SK-MEL-5 (cell line): Measurements from ENCODE around the gene GUK1. TPM values are rescaled to one million over a fixed set of nuclear protein-coding genes. Genes with fewer than 3 reads are reported as not detected.

Source experiments
- DNase-seq: peaks from one replicate; pipeline ENCODE4 v3.0.0-alpha.2; 2016; ENCODE audit warnings: low read depth, low spot score
- in situ Hi-C: cut with HindIII; loops from 2 replicates; pipeline ENCODE4 v1.10.0; 2016; ENCODE audit warnings: low sequenced_read_pairs, high pct_unique_total_duplicates, low pct_unique_long_range_greater_than_20kb
- total RNA-seq: library from RNA; depleted of rRNA; stranded (reverse); fragments of >200 nt; shearing (Covaris generic); gene quantifications from 2 replicates; pipeline ENCODE4 v1.2.3, GENCODE V29; 2014

GUK1 gene
- total RNA-seq, 1 experiment from 2014 or later = 198 TPM

DNA sequence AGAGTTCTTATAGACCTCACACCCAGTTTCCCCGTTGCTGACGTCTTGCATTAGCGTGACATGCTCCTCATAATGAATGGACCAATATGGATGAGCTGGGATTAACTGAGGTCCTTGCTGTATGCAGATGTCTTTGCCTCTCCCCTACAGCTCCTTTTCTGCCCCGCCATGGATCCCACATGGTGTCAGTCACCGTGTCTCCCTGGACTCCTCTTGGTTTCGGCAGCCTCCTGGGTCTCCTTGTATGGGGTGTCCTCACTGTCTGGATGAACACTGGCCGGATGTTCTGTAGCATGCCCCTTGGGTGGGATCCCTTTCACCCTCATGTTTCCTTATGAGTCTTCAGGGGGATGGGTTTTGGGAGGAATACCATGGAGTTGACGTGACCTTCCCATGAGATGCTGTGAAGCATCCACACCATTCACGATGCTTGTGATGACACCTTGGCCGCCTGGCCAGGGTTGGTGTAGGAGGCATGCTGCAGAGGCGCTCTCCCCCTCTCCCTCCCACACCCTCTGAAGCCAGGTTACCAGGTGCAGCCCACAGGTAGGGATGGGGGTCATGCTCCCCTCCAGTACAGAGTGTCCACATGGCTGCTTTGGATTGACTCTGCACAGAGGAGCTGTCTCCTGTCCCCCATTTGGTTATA is 14.1 kb downstream of the GUK1 start:
- no peak for DNase-seq
- in situ Hi-C loops = no loop called here

DNA sequence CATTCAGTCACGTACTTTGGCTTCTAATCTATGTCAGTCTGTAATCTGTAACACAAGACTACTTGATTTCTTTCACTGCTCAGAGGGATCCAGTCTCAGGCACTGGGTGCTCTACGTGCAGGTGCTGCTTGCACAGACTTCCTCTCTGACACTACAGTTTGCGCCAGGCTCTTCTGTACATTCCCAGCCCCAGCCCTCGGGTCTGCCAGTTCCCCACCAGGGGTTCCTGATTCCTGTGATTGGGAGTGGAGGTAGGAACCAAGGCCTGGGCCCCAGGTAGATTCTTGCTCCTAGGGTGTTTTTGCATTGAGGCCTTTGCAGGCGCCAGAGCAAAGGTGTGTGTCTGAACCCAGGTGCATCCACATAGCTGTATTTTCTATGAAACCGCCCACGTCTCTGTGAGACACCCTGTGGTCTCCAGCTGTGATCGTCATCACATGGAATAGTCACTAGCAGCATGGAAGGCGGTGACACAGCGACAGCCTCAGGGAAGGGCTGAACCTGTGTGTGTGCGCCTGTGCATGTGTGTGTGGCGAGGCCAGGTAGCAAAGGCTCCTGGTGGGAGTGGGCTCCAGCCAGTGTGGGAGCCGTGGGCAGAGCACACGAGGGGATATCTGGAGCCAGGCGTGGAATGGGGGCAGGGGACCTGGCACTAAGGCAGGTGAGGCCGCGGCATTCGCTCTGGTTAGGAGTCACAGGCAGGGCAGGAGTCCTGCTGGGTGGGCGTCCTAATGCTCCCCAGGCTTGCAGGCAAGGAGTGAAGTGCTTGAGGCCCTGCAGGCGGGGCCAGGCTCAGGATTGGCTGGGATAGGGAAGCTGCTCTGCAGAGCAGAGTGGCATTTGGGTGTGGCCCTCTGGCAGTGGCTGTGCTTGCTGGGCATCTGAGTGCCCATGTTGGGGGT is 14.8 kb downstream of the GUK1 start:
- in situ Hi-C loops = no loop called here
- DNase-seq = no peak

DNA sequence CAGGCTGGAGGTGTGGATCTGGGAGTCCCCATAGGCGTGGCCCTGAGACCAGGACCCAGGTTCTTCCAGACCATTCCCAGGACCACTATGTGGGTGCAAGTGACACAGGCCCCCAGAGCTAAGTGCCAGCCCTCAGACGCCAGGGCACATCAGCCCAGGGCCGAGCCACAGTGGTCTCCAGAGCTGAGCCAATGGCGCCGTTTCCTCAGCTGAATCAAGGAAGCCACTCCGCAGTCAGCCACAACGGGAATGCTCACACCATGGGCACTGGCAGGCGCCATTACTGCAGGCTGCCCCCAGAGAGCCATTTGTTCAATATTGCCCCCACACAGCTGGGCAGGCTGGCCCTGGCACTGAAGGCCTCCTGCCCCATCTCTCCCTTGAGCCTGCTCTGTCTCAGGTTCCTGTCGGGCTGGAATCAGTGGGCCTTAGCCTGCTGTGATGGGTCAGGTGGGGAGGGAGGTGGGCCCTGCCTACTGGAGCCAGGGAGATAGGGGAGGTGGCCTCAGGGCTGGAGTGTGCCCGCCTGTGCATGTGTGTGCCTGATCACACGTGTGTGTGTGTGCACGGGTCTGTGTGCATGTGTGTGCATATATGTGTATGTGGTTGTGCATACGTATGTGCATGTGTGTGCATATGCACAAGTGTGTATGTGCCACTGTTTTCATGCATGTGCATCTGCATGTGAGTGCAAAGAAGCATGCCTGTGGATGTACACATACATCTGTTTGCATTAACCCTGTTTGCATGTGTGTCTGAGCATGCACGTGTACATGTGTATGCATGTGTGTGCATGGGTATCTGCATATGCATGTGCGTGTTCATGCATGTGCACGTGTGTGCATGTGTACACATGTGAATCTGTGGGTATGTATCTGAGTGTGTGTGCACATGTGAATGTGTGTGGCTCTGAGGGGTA is 15.8 kb downstream of the GUK1 start:
- in situ Hi-C loops = no loop called here
- DNase-seq = no peak

DNA sequence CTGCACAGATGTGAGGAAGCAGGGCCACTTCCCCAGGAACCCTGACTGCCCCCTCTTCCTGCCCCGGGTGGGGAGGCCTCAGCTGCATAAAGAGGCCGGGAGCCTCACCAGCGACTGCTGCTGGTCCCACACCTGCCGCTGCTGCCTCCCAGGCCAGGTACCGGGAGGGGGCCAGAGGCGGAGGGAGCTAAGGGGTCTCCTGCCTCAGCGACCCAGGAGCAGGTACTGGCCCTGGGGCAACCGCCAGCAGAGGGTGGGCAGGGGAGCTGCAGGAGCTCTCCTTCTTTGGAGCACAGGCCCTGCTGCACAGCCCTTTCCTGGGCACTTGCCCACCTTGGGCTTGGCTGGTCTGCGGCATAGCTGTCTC is 16.4 kb downstream of the GUK1 start:
- in situ Hi-C loops = no loop called here

DNA sequence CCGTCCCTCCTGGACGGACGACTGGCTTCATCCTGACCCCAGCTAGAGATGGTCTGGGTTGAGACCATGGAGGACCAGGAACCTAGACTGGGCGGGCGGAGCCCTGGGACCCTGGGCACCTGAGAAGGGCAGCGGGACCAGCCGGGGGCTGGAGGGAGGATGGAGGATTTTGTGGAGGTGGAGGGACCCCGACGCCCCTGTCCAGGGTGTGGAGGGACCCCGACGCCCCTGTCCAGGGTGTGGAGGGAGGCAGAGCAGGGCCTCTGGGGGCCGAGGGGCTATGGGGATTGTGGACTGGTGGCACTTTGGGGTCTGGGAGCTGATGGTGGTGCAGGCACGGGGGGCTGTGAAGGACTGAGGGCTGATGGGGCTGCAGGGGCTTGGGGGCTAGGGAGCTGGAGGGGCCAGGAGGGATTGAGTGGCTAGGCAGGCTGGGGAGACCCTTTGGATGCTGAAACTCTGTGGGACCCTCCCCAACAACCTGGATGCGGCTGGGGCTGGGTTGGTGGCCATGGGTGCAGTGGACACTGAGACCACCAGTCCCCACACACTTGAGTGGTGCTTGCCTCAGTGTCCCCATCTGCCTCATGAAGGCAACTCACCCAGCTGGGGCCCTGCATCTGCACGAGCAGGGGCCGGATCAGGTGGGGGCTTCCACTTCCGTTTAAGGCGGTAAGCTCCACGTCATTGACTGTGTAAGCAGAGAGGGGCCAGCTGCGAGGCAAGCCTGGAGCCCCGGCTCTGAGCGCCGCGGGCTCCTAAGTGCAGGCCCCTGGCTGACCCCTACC is 17.1 kb downstream of the GUK1 start:
- in situ Hi-C loops = no loop called here
- no peak for DNase-seq

More for the DNA sequence above, 16.4 kb downstream of the GUK1 start:
- DNase-seq = no peak

DNA sequence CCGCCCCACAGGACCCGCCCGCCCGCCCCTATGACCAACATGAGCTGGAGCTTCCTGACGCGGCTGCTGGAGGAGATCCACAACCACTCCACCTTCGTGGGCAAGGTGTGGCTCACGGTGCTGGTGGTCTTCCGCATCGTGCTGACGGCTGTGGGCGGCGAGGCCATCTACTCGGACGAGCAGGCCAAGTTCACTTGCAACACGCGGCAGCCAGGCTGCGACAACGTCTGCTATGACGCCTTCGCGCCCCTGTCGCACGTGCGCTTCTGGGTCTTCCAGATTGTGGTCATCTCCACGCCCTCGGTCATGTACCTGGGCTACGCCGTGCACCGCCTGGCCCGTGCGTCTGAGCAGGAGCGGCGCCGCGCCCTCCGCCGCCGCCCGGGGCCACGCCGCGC is 17.6 kb downstream of the GUK1 start:
- no peak for DNase-seq
- in situ Hi-C loops = no loop called here

DNA sequence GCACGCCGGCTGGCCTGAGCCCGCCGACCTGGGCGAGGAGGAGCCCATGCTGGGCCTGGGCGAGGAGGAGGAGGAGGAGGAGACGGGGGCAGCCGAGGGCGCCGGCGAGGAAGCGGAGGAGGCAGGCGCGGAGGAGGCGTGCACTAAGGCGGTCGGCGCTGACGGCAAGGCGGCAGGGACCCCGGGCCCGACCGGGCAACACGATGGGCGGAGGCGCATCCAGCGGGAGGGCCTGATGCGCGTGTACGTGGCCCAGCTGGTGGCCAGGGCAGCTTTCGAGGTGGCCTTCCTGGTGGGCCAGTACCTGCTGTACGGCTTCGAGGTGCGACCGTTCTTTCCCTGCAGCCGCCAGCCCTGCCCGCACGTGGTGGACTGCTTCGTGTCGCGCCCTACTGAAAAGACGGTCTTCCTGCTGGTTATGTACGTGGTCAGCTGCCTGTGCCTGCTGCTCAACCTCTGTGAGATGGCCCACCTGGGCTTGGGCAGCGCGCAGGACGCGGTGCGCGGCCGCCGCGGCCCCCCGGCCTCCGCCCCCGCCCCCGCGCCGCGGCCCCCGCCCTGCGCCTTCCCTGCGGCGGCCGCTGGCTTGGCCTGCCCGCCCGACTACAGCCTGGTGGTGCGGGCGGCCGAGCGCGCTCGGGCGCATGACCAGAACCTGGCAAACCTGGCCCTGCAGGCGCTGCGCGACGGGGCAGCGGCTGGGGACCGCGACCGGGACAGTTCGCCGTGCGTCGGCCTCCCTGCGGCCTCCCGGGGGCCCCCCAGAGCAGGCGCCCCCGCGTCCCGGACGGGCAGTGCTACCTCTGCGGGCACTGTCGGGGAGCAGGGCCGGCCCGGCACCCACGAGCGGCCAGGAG is 18.3 kb downstream of the GUK1 start:
- in situ Hi-C loops = no loop called here
- DNase-seq = no peak

DNA sequence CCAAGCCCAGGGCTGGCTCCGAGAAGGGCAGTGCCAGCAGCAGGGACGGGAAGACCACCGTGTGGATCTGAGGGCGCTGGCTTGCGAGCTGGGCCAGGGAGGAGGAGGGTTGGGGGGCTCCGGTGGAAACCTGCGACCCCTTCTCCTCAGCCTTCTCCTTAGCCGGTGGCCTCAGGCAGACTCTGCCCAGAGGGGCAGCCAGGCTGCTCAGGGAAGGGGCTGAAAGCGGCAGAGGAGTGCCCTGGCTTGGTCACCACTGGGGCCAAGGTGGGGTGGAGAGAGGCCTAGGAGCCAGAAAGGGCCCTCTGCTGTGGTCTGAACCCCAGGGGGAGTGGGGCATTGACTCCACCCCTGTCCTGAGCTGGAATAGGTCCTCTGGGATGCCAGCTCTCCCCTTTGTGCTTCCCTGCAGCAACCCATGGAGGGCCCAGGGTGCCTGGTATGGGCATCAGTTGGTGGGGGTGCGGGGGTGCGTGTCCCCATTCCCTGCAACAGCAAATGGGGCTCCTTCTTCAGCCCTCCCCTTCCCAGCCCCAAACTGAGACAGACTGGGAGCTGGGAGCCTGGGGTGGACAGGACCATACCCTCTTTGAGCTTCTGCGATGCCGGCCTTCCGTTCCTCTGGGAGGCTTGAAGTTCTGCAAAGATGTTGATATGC is 19.1 kb downstream of the GUK1 start:
- in situ Hi-C loops = no loop called here

DNA sequence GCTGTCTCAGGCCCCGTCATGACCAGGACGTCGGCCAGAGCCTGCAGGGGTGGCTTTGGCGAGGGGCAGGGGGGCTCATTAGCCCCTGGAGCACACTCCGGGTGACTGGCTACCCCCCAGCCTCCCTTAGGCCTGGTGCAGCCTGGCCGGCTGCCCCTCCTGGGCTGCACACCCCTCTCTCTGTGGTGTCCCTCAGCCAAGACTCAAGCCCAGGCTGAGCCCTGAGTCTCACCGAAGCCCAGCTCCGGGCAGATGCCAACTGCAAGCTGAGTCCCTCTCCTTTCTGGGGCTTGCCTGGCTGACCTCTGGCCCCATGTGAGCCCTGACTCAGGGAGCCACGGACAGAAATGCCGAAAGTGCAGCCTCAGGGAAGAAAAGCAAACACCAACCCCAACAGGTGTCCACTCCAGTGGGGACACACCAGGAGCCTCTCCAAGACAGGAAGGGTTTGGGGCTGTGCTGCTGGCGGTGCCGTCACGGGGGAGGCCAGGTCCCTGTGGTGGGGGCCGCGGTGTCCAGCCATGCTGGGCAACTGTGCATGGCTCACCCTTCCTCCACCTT is 20.2 kb downstream of the GUK1 start:
- in situ Hi-C loops = no loop called here
- no peak for DNase-seq

More for the DNA sequence above, 19.1 kb downstream of the GUK1 start:
- DNase-seq = no peak

DNA sequence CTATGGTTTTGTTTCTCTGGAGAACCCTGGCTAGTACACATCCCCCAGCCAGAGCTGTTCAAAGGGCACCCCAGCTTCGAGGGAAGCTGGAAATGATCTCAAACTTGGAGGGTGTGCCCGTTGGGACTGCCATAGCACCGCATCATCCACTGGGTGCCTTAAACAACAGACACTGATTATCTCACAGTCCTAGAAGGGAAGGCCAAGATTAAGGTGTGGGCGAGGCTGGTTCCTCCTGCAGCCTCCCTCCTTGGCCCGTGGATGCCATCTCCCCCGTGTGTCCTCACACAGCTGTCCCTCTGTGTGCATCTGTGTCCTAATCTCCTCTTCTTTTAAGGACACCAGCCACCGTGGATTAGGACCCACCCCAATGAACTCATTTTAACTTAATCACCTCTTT is 21.3 kb downstream of the GUK1 start:
- no peak for DNase-seq
- in situ Hi-C loops = no loop called here

DNA sequence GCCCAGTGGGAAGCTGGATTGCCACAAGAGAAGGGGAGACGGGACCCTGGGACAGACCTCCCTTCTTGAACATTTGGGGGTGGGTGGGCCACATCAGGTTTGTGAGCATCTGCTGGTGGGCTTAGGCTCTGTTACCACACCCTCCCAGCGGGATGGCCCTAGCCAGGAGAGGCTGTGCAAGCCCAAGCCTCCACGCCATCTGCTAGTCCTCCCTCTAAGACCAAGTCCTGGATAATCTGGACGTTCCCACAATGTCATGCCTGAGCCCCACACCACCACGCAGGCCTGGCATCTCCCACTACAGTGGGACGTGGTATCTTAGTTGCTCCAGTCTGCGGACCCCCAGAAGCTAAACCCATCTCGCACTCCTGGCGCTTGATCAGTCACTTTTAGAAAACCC is 21.8 kb downstream of the GUK1 start:
- in situ Hi-C loops = no loop called here
- no peak for DNase-seq

DNA sequence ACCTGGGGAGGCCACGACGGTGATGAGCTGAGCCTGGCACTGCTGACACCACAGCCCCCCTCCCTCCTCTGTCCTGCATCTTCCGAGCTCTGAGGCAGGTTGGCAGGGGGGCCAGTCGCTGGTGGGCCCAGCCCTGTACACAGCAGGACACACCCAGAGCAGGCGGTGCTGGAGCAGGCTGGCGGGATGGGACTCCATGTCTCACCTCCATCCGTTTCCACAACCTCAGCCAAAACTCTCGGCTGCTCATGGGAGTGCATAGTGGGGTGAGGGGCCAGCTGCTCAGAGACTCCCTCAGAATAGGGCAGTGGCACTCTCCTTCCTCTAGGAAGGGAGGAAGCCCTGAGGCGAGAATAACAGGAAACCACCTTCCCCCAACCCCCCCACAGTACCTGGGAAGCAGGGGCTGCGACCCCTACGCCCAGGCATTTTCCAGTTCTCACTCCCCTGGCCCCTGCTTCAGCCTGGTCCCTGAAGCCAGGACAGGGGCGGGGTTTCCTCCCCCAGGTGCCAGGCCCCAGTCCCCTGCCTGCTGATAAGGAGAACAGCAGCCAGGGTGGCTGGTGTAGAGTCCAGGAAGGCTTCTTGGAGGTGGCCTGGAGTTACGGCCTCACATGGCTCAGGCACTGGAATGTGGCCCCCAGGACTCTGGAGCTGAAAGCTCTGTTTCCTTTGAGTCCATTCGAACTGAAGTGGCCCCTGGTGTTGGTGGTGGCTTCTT is 22.4 kb downstream of the GUK1 start:
- no peak for DNase-seq
- in situ Hi-C loops = no loop called here

DNA sequence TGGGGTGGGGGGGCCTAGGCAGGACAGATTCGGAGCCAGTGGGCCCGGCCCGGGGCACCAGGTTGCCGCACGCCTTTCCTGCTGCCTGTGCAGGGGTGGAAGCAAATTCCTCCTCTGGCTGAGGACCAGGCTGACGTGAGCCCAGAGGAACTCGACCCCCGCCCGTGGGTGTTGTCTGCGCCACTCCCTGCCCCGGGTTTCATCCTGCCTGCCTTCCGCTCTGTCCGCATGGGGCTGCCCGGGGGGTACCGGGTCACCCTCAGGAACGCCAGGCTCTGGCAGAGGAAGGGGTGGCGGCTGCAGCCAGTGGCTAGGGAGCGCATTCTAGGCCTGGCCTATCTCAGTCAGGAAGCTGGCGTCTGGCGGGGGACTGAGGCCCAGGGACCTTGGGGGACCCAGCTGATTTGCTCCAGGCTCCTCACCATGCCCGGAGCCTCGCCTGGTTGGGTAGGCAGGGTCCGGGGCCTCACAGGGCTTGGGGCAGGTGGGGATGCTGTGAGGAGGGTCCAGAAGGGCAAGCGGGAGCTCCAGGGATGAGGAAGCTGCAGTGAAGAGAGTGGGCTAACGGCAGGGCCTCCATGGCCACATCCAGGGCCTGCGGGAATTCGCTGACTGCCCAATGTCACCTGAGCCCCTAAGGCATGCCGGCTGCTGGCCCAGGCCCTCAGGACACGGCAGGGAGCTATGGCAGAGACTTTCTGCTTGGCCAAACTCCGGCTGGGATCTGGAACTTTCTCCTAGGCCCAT is 23.1 kb downstream of the GUK1 start:
- in situ Hi-C loops = no loop called here
- DNase-seq = no peak

DNA sequence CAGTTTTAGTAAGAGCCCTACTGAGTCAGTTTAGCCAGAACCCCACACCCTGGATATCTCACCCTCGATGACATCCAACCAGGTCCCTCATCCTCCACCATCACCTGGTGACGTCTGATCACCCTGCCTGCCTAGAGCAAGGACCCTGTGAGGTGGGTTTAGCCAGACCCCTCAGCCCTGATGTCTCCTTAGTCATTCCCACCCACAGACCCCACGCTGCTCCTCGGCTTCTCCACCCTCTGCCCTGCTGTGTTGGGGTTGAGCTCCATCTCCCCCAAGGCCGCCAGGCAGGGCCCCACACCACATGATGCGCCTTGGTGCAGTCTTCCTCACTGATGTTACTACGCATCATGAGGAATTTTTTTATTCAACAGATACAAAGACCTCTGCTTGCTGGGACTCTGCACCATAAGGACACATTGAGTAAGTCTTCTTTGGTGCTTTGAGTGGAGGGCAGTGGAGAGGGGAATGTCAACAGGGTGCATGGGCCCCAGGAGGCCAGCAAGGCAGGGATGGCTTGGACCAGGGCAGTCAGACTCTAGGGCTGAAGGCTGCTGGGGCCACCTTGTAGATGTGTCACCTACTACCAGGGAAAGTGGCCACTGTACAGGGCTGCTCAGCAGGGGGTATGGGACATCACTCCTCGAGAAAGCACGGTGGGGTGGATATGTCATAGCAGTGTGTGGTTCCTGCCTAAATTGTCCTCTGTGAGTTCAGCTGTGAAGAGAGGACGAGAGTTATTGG is 23.9 kb downstream of the GUK1 start:
- in situ Hi-C loops = no loop called here
- no peak for DNase-seq
